ENCODE results near the gene GTF2A1.

GTF2A1 gene

DNA sequence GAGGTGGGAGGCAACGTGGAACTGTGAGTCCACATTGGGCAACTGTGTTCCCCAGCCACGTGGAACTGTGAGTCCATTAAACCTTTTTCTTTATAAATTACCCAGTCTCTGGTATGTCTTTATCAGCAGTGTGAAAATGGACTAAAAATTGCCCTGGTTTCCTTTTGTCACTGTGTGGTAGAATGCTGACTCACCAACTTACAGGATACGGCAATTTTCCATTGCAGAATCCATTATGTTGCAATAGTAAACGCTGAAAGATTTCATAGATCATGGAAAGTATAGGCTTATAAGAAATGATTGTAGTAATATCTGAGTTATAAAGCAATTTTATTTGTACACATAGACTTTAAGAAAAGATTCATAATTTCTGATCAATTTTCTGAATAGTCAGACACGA, 93.0 kb downstream of the GTF2A1 start:
- no peak for DNase-seq

DNA sequence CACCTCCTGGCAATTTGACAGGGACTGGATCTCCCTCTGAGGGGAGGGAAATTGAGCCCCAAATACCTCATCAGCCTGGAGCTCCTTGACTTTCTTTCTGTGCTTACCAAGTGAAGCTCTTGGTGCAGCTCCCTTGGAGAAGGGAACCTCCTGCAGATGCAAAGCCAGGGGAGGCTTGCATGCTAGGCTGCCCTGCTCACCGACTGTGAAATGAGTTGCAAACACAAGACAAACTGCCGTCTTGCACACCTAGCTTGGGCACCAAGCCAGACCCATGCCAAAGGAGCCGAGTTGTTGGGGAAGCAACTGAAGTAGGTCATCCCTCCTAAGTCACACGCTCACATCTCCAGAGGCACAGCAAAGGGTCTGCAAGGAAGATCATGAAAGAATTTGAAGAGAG, 95.2 kb downstream of the GTF2A1 start:
- DNase-seq, result no peak
